HEK293 (cell line): ENCODE data around the gene CTDSP2.

Experiments
- CTCF ChIA-PET: fragments of 350-600 bp; formaldehyde crosslinking; extraction: SDS; loops from one replicate; lab custom pipeline; 2021; ENCODE audit warnings: antibody characterized with exemption; lab: Yijun Ruan, JAX
- POLR2A ChIA-PET: fragments of 300-600 bp; formaldehyde crosslinking; extraction: SDS; loops from one replicate; lab custom pipeline; 2020; ENCODE audit warnings: antibody characterized with exemption, inconsistent platforms; lab: Yijun Ruan, JAX
- H3K27ac ChIP-seq: fragments of 200-500 bp; sonication (Bioruptor generic); 2 replicates; pipeline ENCODE4 v1.5.1; 2014; ENCODE audit warnings: low read depth, low read length, control low read depth, inconsistent platforms; ENCODE audit errors: extremely low read depth
- H3K36me3 ChIP-seq, 2 experiments: fragments of 200-500 bp in 1 of 2; sonication (Bioruptor generic) in 1 of 2; 1 replicate in 1 of 2; 2 replicates in 1 of 2; pipeline ENCODE4 v1.5.1; 2014 to 2017; ENCODE audit warnings: inconsistent platforms in 2 of 2, low read length in 2 of 2; ENCODE audit not compliant: control insufficient read depth in 2 of 2, insufficient read depth in 1 of 2
- H3K4me1 ChIP-seq: fragments of 200-500 bp; sonication (Bioruptor generic); 2 replicates; pipeline ENCODE4 v1.5.1; 2014; ENCODE audit warnings: mild to moderate bottlenecking, low read length, inconsistent platforms; ENCODE audit not compliant: control insufficient read depth, insufficient read depth
- H3K4me3 ChIP-seq: 2 replicates; pipeline ENCODE4 v1.5.1; 2011; ENCODE audit warnings: low read depth, mild to moderate bottlenecking, control low read depth, low read length, moderate library complexity
- H3K9me3 ChIP-seq: fragments of 200-500 bp; sonication (Bioruptor generic); 2 replicates; pipeline ENCODE4 v1.5.1; 2014; ENCODE audit warnings: low read depth, low read length, inconsistent platforms; ENCODE audit not compliant: control insufficient read depth, insufficient read depth
- EGR2 ChIP-seq: fragments of 450-650 bp; formaldehyde crosslinking; IDR thresholded peaks from 2 replicates; pipeline ENCODE4 v1.5.1; 2016; ENCODE audit warnings: low read depth, missing biosample characterization, missing genetic modification characterization
- HOXD13 ChIP-seq: sonication (generic); formaldehyde crosslinking; IDR thresholded peaks from 2 replicates; pipeline ENCODE4 v1.8.0; 2022; ENCODE audit warnings: missing genetic modification reagents, borderline replicate concordance
- SCRT1 ChIP-seq: fragments of 450-650 bp; formaldehyde crosslinking; IDR thresholded peaks from 2 replicates; pipeline ENCODE4 v1.5.1; 2016; ENCODE audit warnings: missing biosample characterization, missing genetic modification characterization, borderline replicate concordance
- SCRT2 ChIP-seq: fragments of 450-650 bp; formaldehyde crosslinking; IDR thresholded peaks from 2 replicates; pipeline ENCODE4 v1.5.1; 2016; ENCODE audit warnings: missing biosample characterization, missing genetic modification characterization
- SP2 ChIP-seq: fragments of 450-650 bp; formaldehyde crosslinking; IDR thresholded peaks from 2 replicates; pipeline ENCODE4 v1.5.1; 2016; ENCODE audit warnings: missing biosample characterization, missing genetic modification characterization
- SP3 ChIP-seq: fragments of 450-650 bp; formaldehyde crosslinking; IDR thresholded peaks from 2 replicates; pipeline ENCODE4 v1.5.1; 2016; ENCODE audit warnings: missing biosample characterization, missing genetic modification characterization
- SP7 ChIP-seq: fragments of 450-650 bp; formaldehyde crosslinking; IDR thresholded peaks from 2 replicates; pipeline ENCODE4 v1.5.1; 2016; ENCODE audit warnings: missing biosample characterization, missing genetic modification characterization
- TRIM28 ChIP-seq: IDR thresholded peaks from 2 replicates; pipeline ENCODE4 v1.6.1; 2011; ENCODE audit warnings: low read length, control low read depth, borderline replicate concordance
- ZFHX2 ChIP-seq: fragments of 450-650 bp; formaldehyde crosslinking; conservative IDR thresholded peaks from 2 replicates; pipeline ENCODE4 v1.5.1; 2016; ENCODE audit warnings: missing biosample characterization, missing genetic modification characterization
- ZNF16 ChIP-seq: fragments of 450-650 bp; formaldehyde crosslinking; IDR thresholded peaks from 2 replicates; pipeline ENCODE4 v1.5.1; 2016; ENCODE audit warnings: low read depth, missing biosample characterization, missing genetic modification characterization
- ZNF169 ChIP-seq: fragments of 450-650 bp; formaldehyde crosslinking; IDR thresholded peaks from 2 replicates; pipeline ENCODE4 v1.5.1; 2016; ENCODE audit warnings: missing biosample characterization, missing genetic modification characterization
- ZNF302 ChIP-seq: fragments of 450-650 bp; formaldehyde crosslinking; IDR thresholded peaks from 2 replicates; pipeline ENCODE4 v1.5.1; 2016; ENCODE audit warnings: missing biosample characterization, missing genetic modification characterization, low read depth
- ZNF335 ChIP-seq: fragments of 450-650 bp; formaldehyde crosslinking; conservative IDR thresholded peaks from 2 replicates; pipeline ENCODE4 v1.5.1; 2016; ENCODE audit warnings: missing biosample characterization, missing genetic modification characterization
- ZNF341 ChIP-seq: fragments of 450-650 bp; formaldehyde crosslinking; IDR thresholded peaks from 2 replicates; pipeline ENCODE4; 2016; ENCODE audit warnings: low read depth, missing biosample characterization, missing genetic modification characterization
- ZNF37A ChIP-seq: fragments of 450-650 bp; IDR thresholded peaks from 2 replicates; pipeline ENCODE4 v1.5.1; 2018; ENCODE audit warnings: missing biosample characterization, missing genetic modification characterization
- ZNF416 ChIP-seq: fragments of 450-650 bp; formaldehyde crosslinking; IDR thresholded peaks from 2 replicates; pipeline ENCODE4 v1.5.1; 2016; ENCODE audit warnings: missing biosample characterization, missing genetic modification characterization
- ZNF529 ChIP-seq: fragments of 450-650 bp; formaldehyde crosslinking; IDR thresholded peaks from 2 replicates; pipeline ENCODE4 v1.5.1; 2017; ENCODE audit warnings: missing genetic modification characterization, missing biosample characterization; ENCODE audit not compliant: insufficient replicate concordance
- ZNF549 ChIP-seq: fragments of 450-650 bp; IDR thresholded peaks from 2 replicates; pipeline ENCODE4 v1.5.1; 2018; ENCODE audit warnings: missing biosample characterization, missing genetic modification characterization, mild to moderate bottlenecking, inconsistent platforms, moderate library complexity
- ZNF561 ChIP-seq: fragments of 450-650 bp; IDR thresholded peaks from 2 replicates; pipeline ENCODE4 v1.5.1; 2018; ENCODE audit warnings: missing biosample characterization, missing genetic modification characterization, borderline replicate concordance
- ZNF664 ChIP-seq: fragments of 450-650 bp; formaldehyde crosslinking; IDR thresholded peaks from 2 replicates; pipeline ENCODE4 v1.5.1; 2016; ENCODE audit warnings: missing biosample characterization, missing genetic modification characterization
- ZNF677 ChIP-seq: fragments of 450-650 bp; IDR thresholded peaks from 2 replicates; pipeline ENCODE4 v1.5.0; 2018; ENCODE audit warnings: missing biosample characterization, mild to moderate bottlenecking, missing genetic modification characterization, moderate library complexity
- ZSCAN5A ChIP-seq: fragments of 450-650 bp; formaldehyde crosslinking; IDR thresholded peaks from 2 replicates; pipeline ENCODE4 v1.5.1; 2016; ENCODE audit warnings: missing biosample characterization, missing genetic modification characterization
- ZXDB ChIP-seq: fragments of 450-650 bp; formaldehyde crosslinking; IDR thresholded peaks from 2 replicates; pipeline ENCODE4 v1.5.1; 2016; ENCODE audit warnings: missing biosample characterization, missing genetic modification characterization
- TF ChIP-seq, protein P1 (sequence below): fragments of 450-650 bp; formaldehyde crosslinking; IDR thresholded peaks from 2 replicates; pipeline ENCODE4 v1.5.1; 2017; ENCODE audit warnings: missing biosample characterization, missing genetic modification characterization

Gene CTDSP2

GRCh38 chr12:57868221-57868620, 21.7 kb upstream of the CTDSP2 start:
- Histone ChIP-seq H3K36me3 (no peaks in the 10 kb centered on the region), H3K4me3 (no peak overlapping the region), H3K9me3 (no peaks in the 10 kb centered on the region), H3K4me1 (no peaks in the 10 kb centered on the region), H3K27ac (no peak overlapping the region)
- POLR2A ChIA-PET, result interaction anchor here (0.5 kb wide), 1 partner anchor 37 kb away, joined by 4 read pairs; no protein-coding TSS in a partner anchor
- TF ChIP-seq ZNF549 (tag by site-specific recombination) (no peak), ZSCAN5A (tag by site-specific recombination) (no peak)
- CTCF ChIA-PET, result interaction anchor here (1.1 to 1.4 kb wide), 2 partner anchors 35 to 37 kb away, joined by 3 to 4 read pairs; no protein-coding TSS in a partner anchor

DNA sequence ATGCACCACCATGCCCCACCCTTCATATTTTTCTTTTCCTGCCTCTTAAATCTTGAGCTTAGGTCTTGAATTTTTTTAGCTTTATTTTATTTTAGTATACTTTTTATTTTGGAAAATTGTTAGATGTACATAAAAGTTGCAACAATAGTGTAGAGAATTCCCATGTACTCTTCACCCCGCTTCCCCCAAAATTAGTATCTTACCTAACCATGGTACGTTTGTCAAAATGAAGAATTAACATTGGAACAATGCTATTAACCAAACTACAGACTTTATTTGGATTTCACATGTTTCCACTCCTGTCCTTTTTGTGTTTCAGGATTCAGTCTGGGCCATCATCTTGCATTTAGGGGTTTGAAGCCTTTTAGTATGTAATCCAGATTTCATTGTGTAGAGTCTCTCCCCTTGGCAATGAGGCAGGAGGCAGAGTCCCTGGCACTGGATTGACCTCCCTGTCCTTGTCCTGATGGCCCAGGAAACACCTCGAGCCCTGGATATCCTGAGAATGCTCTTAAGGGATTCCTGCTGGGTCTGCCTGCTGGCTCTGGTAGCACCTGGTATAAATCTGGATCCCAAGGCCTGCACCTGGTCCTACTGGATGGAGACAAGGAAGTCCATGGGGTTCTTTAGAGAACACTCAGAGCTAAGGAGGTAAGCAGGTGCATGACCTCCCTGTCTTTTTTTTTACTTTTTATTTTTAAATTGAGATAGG, 19.9 kb upstream of the CTDSP2 start:
- CTCF ChIA-PET, result interaction anchor here (0.8 to 2.2 kb wide), 3 partner anchors 16 to 64 kb away, joined by 3 to 7 read pairs (median 3); no protein-coding TSS in a partner anchor

DNA sequence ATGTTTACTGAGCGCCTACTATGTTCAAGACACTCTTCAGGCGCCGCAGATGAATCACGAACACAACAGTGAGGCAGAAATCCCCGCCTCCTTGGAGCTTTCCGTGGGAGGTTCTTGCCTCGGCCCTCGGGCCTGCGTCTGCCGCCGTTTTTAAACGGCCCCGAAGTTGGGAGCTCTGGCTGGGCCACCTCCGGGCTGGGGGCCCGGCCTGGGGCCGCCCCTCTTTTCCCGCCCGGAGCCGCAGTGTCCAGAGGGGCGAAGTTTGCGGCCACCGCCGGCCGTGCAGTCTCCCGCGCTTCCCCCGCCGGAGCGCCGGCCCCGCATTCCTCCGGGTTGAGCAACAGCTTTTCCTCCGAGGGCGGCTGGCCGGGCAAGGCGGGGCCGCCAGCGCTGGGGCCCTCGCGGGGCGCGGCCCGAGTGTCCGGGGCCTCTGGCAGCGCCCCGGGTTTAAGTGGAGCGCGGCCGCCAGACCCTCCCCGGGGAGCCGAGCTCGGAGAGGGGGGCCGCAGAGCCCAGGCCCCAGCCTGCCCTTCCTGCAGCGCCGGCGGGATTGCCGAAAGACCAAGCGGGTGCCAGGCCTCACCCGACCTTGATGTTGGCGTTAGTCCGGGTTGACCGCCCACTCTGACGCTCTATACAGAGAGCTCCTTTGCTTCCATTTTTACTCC, 18.7 kb upstream of the CTDSP2 start:
- H3K36me3 ChIP-seq, result no peaks in the 10 kb centered on the region
- TF ChIP-seq ZXDB, result peak; percentile 55; the same call in 1 of the 2 replicates
- TF ChIP-seq ZNF37A, result no peak
- no peak for TF ChIP-seq SCRT1 (tag by site-specific recombination)
- TF ChIP-seq ZNF169 (tag by site-specific recombination), result no peak
- no peak for TF ChIP-seq TRIM28
- TF ChIP-seq ZNF341 (tag by site-specific recombination), result peak; percentile 74; the same call in 1 of the 2 replicates
- TF ChIP-seq ZNF16 (tag by site-specific recombination), result no peak
- 0 out of 2 replicates have a peak, but pooled peaks have one; percentile 25 for TF ChIP-seq SP7 (tag by site-specific recombination)
- peak; percentile 46; the same call in 1 of the 2 replicates for TF ChIP-seq EGR2 (tag by site-specific recombination)
- TF ChIP-seq ZNF664 (tag by site-specific recombination), result no peak
- peak; percentile 70 for TF ChIP-seq ZFHX2 (tag by site-specific recombination)
- no peak for TF ChIP-seq ZNF677 (tag by site-specific recombination)
- TF ChIP-seq ZNF302 (tag by site-specific recombination), result no peak
- peak; percentile 74 for TF ChIP-seq ZNF335 (tag by site-specific recombination)
- no peak for TF ChIP-seq ZSCAN5A (tag by site-specific recombination)
- peak; percentile 55 for TF ChIP-seq SP3 (tag by site-specific recombination)
- TF ChIP-seq ZNF529 (tag by site-specific recombination), result no peak
- peak; percentile 46 for TF ChIP-seq SP2
- peak; percentile 74 for TF ChIP-seq SCRT2 (tag by site-specific recombination)
- 0 out of 2 replicates have a peak, but pooled peaks have one; percentile 36 for TF ChIP-seq ZNF561
- TF ChIP-seq HOXD13 (CRISPR knock-in tag), result no peak
- TF ChIP-seq ZNF416 (tag by site-specific recombination), result no peak

More for the DNA sequence above, 19.9 kb upstream of the CTDSP2 start:
- Histone ChIP-seq H3K9me3 (no peaks in the 10 kb centered on the region), H3K4me3 (no peak overlapping the region), H3K27ac (no peak overlapping the region), H3K36me3 (no peaks in the 10 kb centered on the region), H3K4me1 (no peaks in the 10 kb centered on the region)
- POLR2A ChIA-PET, result interaction anchor here (1.7 to 3.1 kb wide), 2 partner anchors 29 to 30 kb away, joined by 3 to 20 read pairs; no protein-coding TSS in a partner anchor
- peak; percentile 100 for TF ChIP-seq ZNF529 (tag by site-specific recombination)
- TF ChIP-seq, protein P1, sequence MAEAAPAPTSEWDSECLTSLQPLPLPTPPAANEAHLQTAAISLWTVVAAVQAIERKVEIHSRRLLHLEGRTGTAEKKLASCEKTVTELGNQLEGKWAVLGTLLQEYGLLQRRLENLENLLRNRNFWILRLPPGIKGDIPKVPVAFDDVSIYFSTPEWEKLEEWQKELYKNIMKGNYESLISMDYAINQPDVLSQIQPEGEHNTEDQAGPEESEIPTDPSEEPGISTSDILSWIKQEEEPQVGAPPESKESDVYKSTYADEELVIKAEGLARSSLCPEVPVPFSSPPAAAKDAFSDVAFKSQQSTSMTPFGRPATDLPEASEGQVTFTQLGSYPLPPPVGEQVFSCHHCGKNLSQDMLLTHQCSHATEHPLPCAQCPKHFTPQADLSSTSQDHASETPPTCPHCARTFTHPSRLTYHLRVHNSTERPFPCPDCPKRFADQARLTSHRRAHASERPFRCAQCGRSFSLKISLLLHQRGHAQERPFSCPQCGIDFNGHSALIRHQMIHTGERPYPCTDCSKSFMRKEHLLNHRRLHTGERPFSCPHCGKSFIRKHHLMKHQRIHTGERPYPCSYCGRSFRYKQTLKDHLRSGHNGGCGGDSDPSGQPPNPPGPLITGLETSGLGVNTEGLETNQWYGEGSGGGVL (tag by site-specific recombination), result no peak

More for the DNA sequence above, 18.7 kb upstream of the CTDSP2 start:
- peak overlapping the region; percentile 62; the same call in 1 of the 2 replicates for H3K27ac ChIP-seq
- ChIA-PET POLR2A (interaction anchor here (0.5 to 3.1 kb wide), 9 partner anchors 15 to 76 kb away, joined by 3 to 41 read pairs (median 4); partner anchors contain the start of genes ATP23 and CTDSP2), CTCF (interaction anchor here (0.7 to 2.2 kb wide), 9 partner anchors 15 to 42 kb away, joined by 3 to 7 read pairs (median 3); partner anchors contain the start of gene CTDSP2)
- no peaks in the 10 kb centered on the region for H3K9me3 ChIP-seq
- peak overlapping the region; percentile 37 for H3K4me3 ChIP-seq
- H3K4me1 ChIP-seq, result no peaks in the 10 kb centered on the region
